ENCODE results near the gene UGT1A6. TPM values are rescaled to one million over a fixed set of nuclear protein-coding genes. Genes with fewer than 3 reads are reported as not detected.

The UGT1A6 gene
- total and polyA plus RNA-seq, 2 of the 13 experiments (the other 11 are each of a cell fraction or from before 2014, with no cell fraction given), result 0.25 TPM; not detected in 1

DNA sequence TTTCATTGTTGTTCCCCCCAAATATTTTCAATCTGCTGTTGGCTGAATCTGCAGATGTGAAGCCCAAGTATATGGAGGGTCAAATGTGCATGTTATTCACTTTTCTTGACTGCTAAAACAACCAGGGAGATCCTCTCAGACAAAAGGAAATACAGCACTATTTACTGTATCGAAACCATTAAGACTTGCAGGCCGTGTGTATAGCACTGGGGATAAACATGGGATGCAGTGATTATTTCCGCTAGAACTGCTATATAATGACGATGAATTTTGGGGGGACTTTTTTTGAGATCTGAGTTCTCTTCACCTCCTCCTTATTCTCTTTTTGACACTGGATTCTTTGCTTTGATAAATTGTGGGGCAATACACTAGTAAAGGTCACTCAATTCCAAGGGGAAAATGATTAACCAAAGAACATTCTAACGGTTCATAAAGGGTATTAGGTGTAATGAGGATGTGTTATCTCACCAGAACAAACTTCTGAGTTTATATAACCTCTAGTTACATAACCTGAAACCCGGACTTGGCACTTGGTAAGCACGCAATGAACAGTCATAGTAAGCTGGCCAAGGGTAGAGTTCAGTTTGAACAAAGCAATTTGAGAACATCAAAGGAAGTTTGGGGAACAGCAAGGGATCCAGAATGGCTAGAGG lies 63.9 kb downstream of the UGT1A6 start (continued):
- TF ChIP-seq, protein P1, sequence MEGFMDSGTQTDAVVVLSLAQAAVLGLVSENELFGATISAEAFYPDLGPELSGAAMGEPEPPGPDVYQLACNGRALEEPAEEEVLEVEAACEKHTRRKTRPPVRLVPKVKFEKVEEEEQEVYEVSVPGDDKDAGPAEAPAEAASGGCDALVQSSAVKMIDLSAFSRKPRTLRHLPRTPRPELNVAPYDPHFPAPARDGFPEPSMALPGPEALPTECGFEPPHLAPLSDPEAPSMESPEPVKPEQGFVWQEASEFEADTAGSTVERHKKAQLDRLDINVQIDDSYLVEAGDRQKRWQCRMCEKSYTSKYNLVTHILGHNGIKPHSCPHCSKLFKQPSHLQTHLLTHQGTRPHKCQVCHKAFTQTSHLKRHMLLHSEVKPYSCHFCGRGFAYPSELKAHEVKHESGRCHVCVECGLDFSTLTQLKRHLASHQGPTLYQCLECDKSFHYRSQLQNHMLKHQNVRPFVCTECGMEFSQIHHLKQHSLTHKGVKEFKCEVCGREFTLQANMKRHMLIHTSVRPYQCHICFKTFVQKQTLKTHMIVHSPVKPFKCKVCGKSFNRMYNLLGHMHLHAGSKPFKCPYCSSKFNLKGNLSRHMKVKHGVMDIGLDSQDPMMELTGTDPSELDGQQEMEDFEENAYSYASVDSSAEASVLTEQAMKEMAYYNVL (CRISPR knock-in tag; IDR thresholded peaks at IDR 0.05; ENCODE audit: borderline replicate concordance), result peak; percentile 52; the same call in 1 of the 2 replicates
- TF ChIP-seq POLR2G (IDR thresholded peaks at IDR 0.05; ENCODE audit: low read depth, low read length) (no peak), DPF2 (CRISPR knock-in tag; IDR thresholded peaks at IDR 0.05; ENCODE audit: borderline replicate concordance, low read depth) (peak; percentile 74; the same call in 1 of the 2 replicates), NFYB (CRISPR knock-in tag; IDR thresholded peaks at IDR 0.05) (no peak), RFX3 (CRISPR knock-in tag; IDR thresholded peaks at IDR 0.05) (0 out of 2 replicates have a peak, but pooled peaks have one; percentile 16), ZFP41 (CRISPR knock-in tag; IDR thresholded peaks at IDR 0.05; ENCODE audit: borderline replicate concordance) (no peak), ZNF75D (CRISPR knock-in tag; IDR thresholded peaks at IDR 0.05; ENCODE audit: borderline replicate concordance) (no peak)
- TF ChIP-seq, protein P2, sequence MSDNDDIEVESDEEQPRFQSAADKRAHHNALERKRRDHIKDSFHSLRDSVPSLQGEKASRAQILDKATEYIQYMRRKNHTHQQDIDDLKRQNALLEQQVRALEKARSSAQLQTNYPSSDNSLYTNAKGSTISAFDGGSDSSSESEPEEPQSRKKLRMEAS (IDR thresholded peaks at IDR 0.05), result peak; percentile 68
- TF ChIP-seq, protein P3, sequence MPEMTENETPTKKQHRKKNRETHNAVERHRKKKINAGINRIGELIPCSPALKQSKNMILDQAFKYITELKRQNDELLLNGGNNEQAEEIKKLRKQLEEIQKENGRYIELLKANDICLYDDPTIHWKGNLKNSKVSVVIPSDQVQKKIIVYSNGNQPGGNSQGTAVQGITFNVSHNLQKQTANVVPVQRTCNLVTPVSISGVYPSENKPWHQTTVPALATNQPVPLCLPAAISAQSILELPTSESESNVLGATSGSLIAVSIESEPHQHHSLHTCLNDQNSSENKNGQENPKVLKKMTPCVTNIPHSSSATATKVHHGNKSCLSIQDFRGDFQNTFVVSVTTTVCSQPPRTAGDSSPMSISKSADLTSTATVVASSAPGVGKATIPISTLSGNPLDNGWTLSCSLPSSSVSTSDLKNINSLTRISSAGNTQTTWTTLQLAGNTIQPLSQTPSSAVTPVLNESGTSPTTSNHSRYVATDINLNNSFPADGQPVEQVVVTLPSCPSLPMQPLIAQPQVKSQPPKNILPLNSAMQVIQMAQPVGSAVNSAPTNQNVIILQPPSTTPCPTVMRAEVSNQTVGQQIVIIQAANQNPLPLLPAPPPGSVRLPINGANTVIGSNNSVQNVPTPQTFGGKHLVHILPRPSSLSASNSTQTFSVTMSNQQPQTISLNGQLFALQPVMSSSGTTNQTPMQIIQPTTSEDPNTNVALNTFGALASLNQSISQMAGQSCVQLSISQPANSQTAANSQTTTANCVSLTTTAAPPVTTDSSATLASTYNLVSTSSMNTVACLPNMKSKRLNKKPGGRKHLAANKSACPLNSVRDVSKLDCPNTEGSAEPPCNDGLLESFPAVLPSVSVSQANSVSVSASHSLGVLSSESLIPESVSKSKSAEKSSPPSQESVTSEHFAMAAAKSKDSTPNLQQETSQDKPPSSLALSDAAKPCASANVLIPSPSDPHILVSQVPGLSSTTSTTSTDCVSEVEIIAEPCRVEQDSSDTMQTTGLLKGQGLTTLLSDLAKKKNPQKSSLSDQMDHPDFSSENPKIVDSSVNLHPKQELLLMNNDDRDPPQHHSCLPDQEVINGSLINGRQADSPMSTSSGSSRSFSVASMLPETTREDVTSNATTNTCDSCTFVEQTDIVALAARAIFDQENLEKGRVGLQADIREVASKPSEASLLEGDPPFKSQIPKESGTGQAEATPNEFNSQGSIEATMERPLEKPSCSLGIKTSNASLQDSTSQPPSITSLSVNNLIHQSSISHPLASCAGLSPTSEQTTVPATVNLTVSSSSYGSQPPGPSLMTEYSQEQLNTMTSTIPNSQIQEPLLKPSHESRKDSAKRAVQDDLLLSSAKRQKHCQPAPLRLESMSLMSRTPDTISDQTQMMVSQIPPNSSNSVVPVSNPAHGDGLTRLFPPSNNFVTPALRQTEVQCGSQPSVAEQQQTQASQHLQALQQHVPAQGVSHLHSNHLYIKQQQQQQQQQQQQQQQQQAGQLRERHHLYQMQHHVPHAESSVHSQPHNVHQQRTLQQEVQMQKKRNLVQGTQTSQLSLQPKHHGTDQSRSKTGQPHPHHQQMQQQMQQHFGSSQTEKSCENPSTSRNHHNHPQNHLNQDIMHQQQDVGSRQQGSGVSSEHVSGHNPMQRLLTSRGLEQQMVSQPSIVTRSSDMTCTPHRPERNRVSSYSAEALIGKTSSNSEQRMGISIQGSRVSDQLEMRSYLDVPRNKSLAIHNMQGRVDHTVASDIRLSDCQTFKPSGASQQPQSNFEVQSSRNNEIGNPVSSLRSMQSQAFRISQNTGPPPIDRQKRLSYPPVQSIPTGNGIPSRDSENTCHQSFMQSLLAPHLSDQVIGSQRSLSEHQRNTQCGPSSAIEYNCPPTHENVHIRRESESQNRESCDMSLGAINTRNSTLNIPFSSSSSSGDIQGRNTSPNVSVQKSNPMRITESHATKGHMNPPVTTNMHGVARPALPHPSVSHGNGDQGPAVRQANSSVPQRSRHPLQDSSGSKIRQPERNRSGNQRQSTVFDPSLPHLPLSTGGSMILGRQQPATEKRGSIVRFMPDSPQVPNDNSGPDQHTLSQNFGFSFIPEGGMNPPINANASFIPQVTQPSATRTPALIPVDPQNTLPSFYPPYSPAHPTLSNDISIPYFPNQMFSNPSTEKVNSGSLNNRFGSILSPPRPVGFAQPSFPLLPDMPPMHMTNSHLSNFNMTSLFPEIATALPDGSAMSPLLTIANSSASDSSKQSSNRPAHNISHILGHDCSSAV (CRISPR knock-in tag; IDR thresholded peaks at IDR 0.05; ENCODE audit: borderline replicate concordance), result no peak
- TF ChIP-seq, protein P4, sequence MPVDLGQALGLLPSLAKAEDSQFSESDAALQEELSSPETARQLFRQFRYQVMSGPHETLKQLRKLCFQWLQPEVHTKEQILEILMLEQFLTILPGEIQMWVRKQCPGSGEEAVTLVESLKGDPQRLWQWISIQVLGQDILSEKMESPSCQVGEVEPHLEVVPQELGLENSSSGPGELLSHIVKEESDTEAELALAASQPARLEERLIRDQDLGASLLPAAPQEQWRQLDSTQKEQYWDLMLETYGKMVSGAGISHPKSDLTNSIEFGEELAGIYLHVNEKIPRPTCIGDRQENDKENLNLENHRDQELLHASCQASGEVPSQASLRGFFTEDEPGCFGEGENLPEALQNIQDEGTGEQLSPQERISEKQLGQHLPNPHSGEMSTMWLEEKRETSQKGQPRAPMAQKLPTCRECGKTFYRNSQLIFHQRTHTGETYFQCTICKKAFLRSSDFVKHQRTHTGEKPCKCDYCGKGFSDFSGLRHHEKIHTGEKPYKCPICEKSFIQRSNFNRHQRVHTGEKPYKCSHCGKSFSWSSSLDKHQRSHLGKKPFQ (CRISPR knock-in tag; IDR thresholded peaks at IDR 0.05; ENCODE audit: insufficient replicate concordance), result peak; percentile 39
- TF ChIP-seq, protein P5, sequence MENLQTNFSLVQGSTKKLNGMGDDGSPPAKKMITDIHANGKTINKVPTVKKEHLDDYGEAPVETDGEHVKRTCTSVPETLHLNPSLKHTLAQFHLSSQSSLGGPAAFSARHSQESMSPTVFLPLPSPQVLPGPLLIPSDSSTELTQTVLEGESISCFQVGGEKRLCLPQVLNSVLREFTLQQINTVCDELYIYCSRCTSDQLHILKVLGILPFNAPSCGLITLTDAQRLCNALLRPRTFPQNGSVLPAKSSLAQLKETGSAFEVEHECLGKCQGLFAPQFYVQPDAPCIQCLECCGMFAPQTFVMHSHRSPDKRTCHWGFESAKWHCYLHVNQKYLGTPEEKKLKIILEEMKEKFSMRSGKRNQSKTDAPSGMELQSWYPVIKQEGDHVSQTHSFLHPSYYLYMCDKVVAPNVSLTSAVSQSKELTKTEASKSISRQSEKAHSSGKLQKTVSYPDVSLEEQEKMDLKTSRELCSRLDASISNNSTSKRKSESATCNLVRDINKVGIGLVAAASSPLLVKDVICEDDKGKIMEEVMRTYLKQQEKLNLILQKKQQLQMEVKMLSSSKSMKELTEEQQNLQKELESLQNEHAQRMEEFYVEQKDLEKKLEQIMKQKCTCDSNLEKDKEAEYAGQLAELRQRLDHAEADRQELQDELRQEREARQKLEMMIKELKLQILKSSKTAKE (CRISPR knock-in tag; IDR thresholded peaks at IDR 0.05; ENCODE audit: borderline replicate concordance), result peak; percentile 94

All from HepG2 (cell line).